Gastroesophageal sphincter (tissue), 4 donors: ENCODE results near the gene MRPS23. TPM values are rescaled to one million over a fixed set of nuclear protein-coding genes. Genes with fewer than 3 reads are reported as not detected.

ENCODE experiments used
- ATAC-seq: fragments of 150-250 bp; one replicate; pipeline ENCODE4 v1.9.1; 2016; ENCODE audit warnings: mild to moderate bottlenecking, moderate library complexity
- H3K27ac ChIP-seq, 4 donors: fragments of 200-600 bp; sonication (generic) in 3 of 4; 1 replicate in 3 of 4; 2 replicates in 1 of 4; pipeline ENCODE4 v1.5.1; 2016 to 2019
- H3K27me3 ChIP-seq: fragments of 200-600 bp; sonication (generic); one replicate; pipeline ENCODE4 v1.5.1; 2019
- H3K36me3 ChIP-seq, 2 donors: fragments of 200-600 bp; sonication (generic); one replicate each; pipeline ENCODE4 v1.5.1; 2019; ENCODE audit warnings: control low read depth in 1 of 2
- H3K4me1 ChIP-seq, 3 donors: fragments of 200-600 bp; sonication (generic); 1 replicate in 2 of 3; 2 replicates in 1 of 3; pipeline ENCODE4 v1.5.1; 2016 to 2019; ENCODE audit warnings: control low read depth in 2 of 3
- H3K4me3 ChIP-seq, 2 donors: fragments of 200-600 bp; sonication (generic); one replicate each; pipeline ENCODE4 v1.5.1; 2019; ENCODE audit warnings: mild to moderate bottlenecking in 1 of 2, moderate library complexity in 1 of 2
- H3K9me3 ChIP-seq, 3 donors: fragments of 200-600 bp; sonication (generic); one replicate each; pipeline ENCODE4 v1.5.1; 2017 to 2019; ENCODE audit warnings: control low read depth in 2 of 3
- EP300 ChIP-seq: sonication (generic); formaldehyde crosslinking; IDR thresholded peaks from one replicate; pipeline ENCODE4 v1.6.1; 2017; ENCODE audit warnings: antibody characterized with exemption, mild to moderate bottlenecking
- POLR2A ChIP-seq, 2 donors: fragments of 450-650 bp; IDR thresholded peaks; one replicate each; pipeline ENCODE4 v1.6.1; 2017; ENCODE audit warnings: antibody characterized with exemption in 2 of 2, mild to moderate bottlenecking in 2 of 2, moderate library complexity in 1 of 2
- POLR2AphosphoS5 ChIP-seq: sonication (generic); formaldehyde crosslinking; IDR thresholded peaks from one replicate; pipeline ENCODE4 v1.6.1; 2017; ENCODE audit warnings: antibody characterized with exemption
- WGBS, 2 donors: methylation state at CpG; one replicate each; pipeline ENCODE4 v1.1.5; 2018; ENCODE audit warnings: low coverage in 1 of 2; 5-methylcytosine and 5-hydroxymethylcytosine counted together
- small RNA-seq, 4 donors: library from RNA; depleted of rRNA; stranded (forward); fragments of <200 nt; gene quantifications; one replicate each; pipeline ENCODE3, GENCODE V24; 2016
- total RNA-seq, 4 donors: library from RNA; depleted of rRNA; stranded (reverse); fragments of >200 nt; gene quantifications; one replicate each; pipeline ENCODE4 v1.1.0, GENCODE V29; 2016
- TF ChIP-seq, protein P1 (sequence below), 4 experiments: fragments of 200-600 bp in 2 of 4; fragments of 450-650 bp in 2 of 4; sonication (generic) in 1 of 4; IDR thresholded peaks; one replicate each; pipeline ENCODE4 v1.5.1; 2017 to 2019; ENCODE audit warnings: antibody characterized with exemption in 4 of 4, mild to moderate bottlenecking in 2 of 4, moderate library complexity in 2 of 4

Gene MRPS23
- total RNA-seq, 4 donors from 2014 or later, result 23.0 to 24.8 (median 24.5) TPM

DNA sequence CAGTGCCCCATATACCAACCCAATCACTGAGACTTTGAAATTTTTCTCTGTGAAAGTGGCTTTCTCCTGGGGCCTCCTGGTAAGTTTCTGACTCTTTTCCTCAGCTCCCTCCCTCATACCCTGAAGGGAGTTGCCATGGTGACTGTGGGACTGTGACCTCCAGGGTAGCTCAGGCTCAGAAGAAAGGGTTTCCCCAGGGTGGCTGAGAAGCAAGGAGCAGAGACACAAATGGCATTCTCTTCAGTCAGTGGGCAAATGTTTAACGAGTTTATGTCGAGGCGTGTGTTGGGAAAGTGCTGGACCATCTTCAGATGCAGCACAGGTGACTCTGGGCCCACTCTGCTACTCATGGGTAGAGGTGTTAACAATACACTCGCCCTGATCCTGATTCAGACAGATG, 46.8 kb downstream of the MRPS23 start:
- Histone ChIP-seq H3K36me3 (no peaks in the 10 kb centered on the region), H3K4me3 (no peak overlapping the region), H3K27ac (no peak overlapping the region), H3K4me1 (no peaks in the 10 kb centered on the region), H3K9me3 (peaks cover 0 to 12% (median 0%) of the 10 kb centered on the region in 3 donors), H3K27me3 (no peaks in the 10 kb centered on the region)
- WGBS, 2 donors, result 20 to 63% methylated on average over 2 to 4 of the region's 4 CpGs
- ATAC-seq, result no peak
- TF ChIP-seq EP300, result no peak
- TF ChIP-seq, protein P1, sequence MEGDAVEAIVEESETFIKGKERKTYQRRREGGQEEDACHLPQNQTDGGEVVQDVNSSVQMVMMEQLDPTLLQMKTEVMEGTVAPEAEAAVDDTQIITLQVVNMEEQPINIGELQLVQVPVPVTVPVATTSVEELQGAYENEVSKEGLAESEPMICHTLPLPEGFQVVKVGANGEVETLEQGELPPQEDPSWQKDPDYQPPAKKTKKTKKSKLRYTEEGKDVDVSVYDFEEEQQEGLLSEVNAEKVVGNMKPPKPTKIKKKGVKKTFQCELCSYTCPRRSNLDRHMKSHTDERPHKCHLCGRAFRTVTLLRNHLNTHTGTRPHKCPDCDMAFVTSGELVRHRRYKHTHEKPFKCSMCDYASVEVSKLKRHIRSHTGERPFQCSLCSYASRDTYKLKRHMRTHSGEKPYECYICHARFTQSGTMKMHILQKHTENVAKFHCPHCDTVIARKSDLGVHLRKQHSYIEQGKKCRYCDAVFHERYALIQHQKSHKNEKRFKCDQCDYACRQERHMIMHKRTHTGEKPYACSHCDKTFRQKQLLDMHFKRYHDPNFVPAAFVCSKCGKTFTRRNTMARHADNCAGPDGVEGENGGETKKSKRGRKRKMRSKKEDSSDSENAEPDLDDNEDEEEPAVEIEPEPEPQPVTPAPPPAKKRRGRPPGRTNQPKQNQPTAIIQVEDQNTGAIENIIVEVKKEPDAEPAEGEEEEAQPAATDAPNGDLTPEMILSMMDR (IDR thresholded peaks at IDR 0.05), result no peak
- TF ChIP-seq POLR2AphosphoS5, result no peak
- TF ChIP-seq POLR2A (IDR thresholded peaks at IDR 0.05), result no peak

DNA sequence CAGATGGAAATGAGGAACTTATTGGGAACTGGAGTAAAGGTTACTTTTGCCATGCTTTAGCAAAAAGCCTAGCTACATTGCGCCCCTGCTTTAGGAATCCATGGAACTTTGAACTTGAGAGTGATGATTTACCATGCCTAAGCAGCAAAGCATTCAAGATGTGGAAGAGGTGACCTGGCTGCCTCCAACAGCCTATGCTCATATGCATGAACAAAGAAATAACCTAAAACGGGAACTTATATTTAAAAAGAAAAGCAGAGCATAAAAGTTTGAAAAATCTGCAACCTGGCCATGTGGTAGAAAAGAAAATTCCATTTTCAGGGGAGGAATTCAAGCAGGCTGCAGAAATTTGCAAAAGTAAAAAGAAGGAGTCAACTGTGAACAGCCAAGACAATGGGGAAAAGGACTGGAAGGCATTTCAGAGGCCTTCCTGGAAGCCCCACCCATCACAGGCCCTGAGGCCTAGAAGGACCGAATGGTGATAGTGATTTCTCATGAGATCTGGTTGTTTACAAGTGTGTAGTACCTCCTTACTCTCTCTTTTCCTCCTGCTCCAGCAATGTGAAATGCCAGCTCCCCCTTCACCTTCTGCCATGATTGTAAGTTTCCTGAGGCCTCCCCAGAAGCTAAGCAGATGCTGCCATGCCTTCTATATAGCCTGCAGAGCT, 48.7 kb downstream of the MRPS23 start:
- Histone ChIP-seq H3K36me3 (no peaks in the 10 kb centered on the region), H3K27ac (no peak overlapping the region), H3K27me3 (no peaks in the 10 kb centered on the region), H3K4me1 (no peaks in the 10 kb centered on the region), H3K4me3 (no peak overlapping the region), H3K9me3 (peaks cover 0 to 12% (median 0%) of the 10 kb centered on the region in 3 donors)
- no peak for TF ChIP-seq POLR2AphosphoS5
- TF ChIP-seq, protein P1 (IDR thresholded peaks at IDR 0.05), result no peak
- no peak for TF ChIP-seq POLR2A (IDR thresholded peaks at IDR 0.05)
- TF ChIP-seq EP300, result no peak
- WGBS, 2 donors, result 59 to 60% methylated on average over 2 to 3 of the region's 3 CpGs
- ATAC-seq, result no peak

DNA sequence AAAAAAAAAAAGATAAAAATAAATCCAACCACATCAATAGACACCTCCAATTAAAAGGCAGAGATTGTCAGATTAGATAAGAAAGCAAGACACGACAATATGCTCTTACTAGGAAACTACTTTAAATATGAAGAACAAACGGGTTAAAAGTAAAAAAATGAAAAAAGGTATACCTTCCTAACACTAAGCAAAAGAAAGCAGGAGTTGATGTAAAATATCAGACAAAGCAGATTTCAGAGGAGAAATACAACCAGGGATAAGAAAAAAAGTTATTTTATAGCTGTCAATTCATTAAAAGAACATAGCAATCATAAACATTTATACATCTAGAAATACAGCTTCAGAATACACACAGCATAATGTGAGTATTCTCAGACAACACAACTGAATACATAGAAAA, 55.0 kb downstream of the MRPS23 start:
- H3K9me3 ChIP-seq, result no peaks in the 10 kb centered on the region
- no peaks in the 10 kb centered on the region for H3K27me3 ChIP-seq
- no peak for ATAC-seq
- no peak overlapping the region for H3K4me3 ChIP-seq
- H3K27ac ChIP-seq, result no peak overlapping the region
- TF ChIP-seq, protein P1 (IDR thresholded peaks at IDR 0.05), result no peak
- no peak for TF ChIP-seq EP300
- no peak for TF ChIP-seq POLR2A (IDR thresholded peaks at IDR 0.05)
- TF ChIP-seq POLR2AphosphoS5, result no peak
- no peaks in the 10 kb centered on the region for H3K36me3 ChIP-seq
- 34 to 94% methylated on average over 2 of the region's 2 CpGs for WGBS, 2 donors
- H3K4me1 ChIP-seq, result no peaks in the 10 kb centered on the region

DNA sequence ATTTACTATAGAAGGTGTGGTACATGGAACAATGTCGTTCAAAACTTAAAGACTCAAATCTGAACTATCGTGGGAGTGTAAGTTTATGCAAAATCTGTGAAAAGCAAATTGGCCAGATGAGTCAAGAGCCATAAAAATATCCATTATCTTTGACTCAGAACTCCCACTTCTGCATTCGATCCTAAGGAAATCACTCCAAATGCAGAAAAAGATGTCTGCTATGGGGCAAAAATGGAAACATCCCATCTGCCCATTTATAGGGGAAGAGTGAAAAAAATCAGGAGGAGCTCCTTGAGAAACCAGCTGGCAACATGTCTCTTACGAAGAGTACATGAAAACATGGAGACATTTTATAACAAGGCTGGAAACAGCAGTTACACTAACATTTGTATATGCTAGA, 61.1 kb downstream of the MRPS23 start:
- no peak overlapping the region for H3K27ac ChIP-seq
- no peaks in the 10 kb centered on the region for H3K27me3 ChIP-seq
- H3K36me3 ChIP-seq, result no peaks in the 10 kb centered on the region
- no peaks in the 10 kb centered on the region for H3K9me3 ChIP-seq
- TF ChIP-seq POLR2A (IDR thresholded peaks at IDR 0.05) (no peak), POLR2AphosphoS5 (no peak)
- H3K4me1 ChIP-seq, result peaks cover 0 to 6% (median 0%) of the 10 kb centered on the region in 3 donors
- H3K4me3 ChIP-seq, result no peak overlapping the region
- 62 to 71% methylated on average over 3 to 4 of the region's 4 CpGs for WGBS, 2 donors
- no peak for ATAC-seq

DNA sequence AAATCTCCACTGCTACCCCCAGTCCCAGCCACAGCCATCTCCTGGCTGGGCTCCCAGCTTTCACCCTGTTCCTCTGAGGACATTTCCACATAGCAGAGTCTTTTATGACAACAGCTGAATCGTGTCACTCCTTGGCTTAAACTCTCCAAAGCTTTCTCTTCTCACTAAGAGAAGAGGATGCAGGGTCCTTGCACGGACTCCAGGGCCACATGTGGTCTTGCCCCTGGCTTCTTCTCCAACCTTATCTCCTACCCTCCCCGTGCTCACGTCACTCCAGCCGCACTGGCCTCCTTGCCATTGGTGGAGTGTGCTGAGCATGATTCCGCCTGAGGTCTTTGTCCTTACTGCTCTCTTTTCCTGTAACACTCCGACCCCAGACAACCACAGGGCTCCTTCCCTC, 64.8 kb downstream of the MRPS23 start:
- Histone ChIP-seq H3K4me3 (no peak overlapping the region), H3K27ac (no peak overlapping the region), H3K27me3 (peaks cover 17% of the 10 kb centered on the region), H3K4me1 (peaks cover 0 to 24% (median 7%) of the 10 kb centered on the region in 3 donors), H3K9me3 (no peaks in the 10 kb centered on the region), H3K36me3 (no peaks in the 10 kb centered on the region)
- WGBS, 2 donors, result 65 to 79% methylated on average over 4 to 7 of the region's 7 CpGs
- ATAC-seq, result no peak
- TF ChIP-seq POLR2A (IDR thresholded peaks at IDR 0.05), result no peak
- no peak for TF ChIP-seq POLR2AphosphoS5
- TF ChIP-seq, protein P1 (IDR thresholded peaks at IDR 0.05), result no peak
- no peak for TF ChIP-seq EP300

Small RNA genes within 50 kb of the gene (small RNA-seq; reads per million reads assigned to genes)
- gene RN7SKP94, result 0 to 0.13 (median 0) reads per million in 4 donors

Other genes with a start within 250 kb of the MRPS23 start
- gene CCDC182, start 104.7 kb downstream of the MRPS23 start, total RNA-seq, result not detected
- 10 to 100 TPM; 35.7 to 60.3 (median 45.6) TPM for gene CUEDC1, start 105.4 kb upstream of the MRPS23 start, total RNA-seq
- gene VEZF1, start 138.2 kb upstream of the MRPS23 start, total RNA-seq, result 100 to 1,000 TPM; 115 to 148 (median 132) TPM
- gene SRSF1, start 157.2 kb upstream of the MRPS23 start, total RNA-seq, result 100 to 1,000 TPM; 139 to 240 (median 198) TPM
- gene DYNLL2, start 233.4 kb upstream of the MRPS23 start, total RNA-seq, result 10 to 100 TPM; 26.1 to 38.2 (median 31.3) TPM